ENCODE data around the gene KCNQ4.

KCNQ4 gene

GRCh38 chr1:40879482-40880175 is 96.0 kb downstream of the KCNQ4 start:
- TF ChIP-seq CTCF (IDR thresholded peaks at IDR 0.05; ENCODE audit: insufficient read depth, low read length), result no peak
- no peak for TF ChIP-seq SPI1 (IDR thresholded peaks at IDR 0.05; ENCODE audit: borderline replicate concordance, low read depth)
- TF ChIP-seq POLR2AphosphoS5 (IDR thresholded peaks at IDR 0.05; ENCODE audit: low read depth), result no peak
- TF ChIP-seq REST (IDR thresholded peaks at IDR 0.05; ENCODE audit: insufficient replicate concordance, low read depth), result no peak
- TF ChIP-seq GABPA (IDR thresholded peaks at IDR 0.05; ENCODE audit: low read depth), result no peak
- Histone ChIP-seq H3K27me3 (ENCODE audit: insufficient read depth, poor library complexity, severe bottlenecking) (peaks cover 1% of the 10 kb centered on the region), H3K4me3 (replicated peaks; ENCODE audit: insufficient read depth, low read length) (no peak overlapping the region), H3K27ac (replicated peaks) (no peak overlapping the region)
- DNase-seq (ENCODE audit: low read depth in 1 of 2, low spot score in 1 of 2), result no peak

DNA sequence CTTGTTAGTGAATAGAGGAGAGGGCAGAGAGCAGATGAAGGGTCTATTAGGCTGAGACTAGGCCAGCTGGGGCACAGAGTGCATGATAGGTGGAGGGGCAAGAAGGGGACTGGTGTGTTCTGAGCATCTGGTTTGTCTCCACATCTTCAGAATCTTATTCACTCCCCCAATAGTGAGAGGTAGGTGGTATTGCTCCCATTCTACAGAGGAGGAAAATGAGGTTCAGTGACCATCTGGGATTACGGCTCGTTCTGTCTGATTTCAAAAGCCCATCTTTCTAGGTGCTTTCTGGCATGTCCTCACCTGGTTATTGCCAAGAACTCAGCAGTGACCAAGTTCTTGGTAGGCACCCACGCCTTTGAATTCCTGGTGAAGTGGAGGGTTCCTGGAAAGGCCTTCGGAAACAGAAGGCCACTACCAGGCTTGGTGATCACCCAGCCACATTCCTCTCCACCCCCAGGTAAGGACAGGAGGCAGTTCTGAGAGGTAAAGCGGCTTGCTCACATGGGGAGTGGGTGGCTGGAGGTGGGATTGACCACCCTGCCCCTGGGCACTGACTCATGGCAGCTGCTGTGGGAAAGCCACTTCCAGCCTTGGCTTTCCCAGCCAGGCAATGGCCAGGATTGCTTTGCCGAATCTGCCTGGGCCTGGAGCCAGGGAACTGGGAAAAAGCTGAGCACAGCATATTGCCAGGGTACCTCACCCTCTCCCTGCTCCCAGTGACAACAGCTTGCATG is 97.4 kb downstream of the KCNQ4 start:
- no peak overlapping the region for H3K4me3 ChIP-seq (replicated peaks; ENCODE audit: insufficient read depth, low read length)
- TF ChIP-seq SPI1 (IDR thresholded peaks at IDR 0.05; ENCODE audit: borderline replicate concordance, low read depth) (no peak), POLR2AphosphoS5 (IDR thresholded peaks at IDR 0.05; ENCODE audit: low read depth) (no peak)
- H3K27me3 ChIP-seq (ENCODE audit: insufficient read depth, poor library complexity, severe bottlenecking), result peaks cover 10% of the 10 kb centered on the region
- no peak overlapping the region for H3K27ac ChIP-seq (replicated peaks)
- DNase-seq (ENCODE audit: low read depth in 1 of 2, low spot score in 1 of 2), result no peak

DNA sequence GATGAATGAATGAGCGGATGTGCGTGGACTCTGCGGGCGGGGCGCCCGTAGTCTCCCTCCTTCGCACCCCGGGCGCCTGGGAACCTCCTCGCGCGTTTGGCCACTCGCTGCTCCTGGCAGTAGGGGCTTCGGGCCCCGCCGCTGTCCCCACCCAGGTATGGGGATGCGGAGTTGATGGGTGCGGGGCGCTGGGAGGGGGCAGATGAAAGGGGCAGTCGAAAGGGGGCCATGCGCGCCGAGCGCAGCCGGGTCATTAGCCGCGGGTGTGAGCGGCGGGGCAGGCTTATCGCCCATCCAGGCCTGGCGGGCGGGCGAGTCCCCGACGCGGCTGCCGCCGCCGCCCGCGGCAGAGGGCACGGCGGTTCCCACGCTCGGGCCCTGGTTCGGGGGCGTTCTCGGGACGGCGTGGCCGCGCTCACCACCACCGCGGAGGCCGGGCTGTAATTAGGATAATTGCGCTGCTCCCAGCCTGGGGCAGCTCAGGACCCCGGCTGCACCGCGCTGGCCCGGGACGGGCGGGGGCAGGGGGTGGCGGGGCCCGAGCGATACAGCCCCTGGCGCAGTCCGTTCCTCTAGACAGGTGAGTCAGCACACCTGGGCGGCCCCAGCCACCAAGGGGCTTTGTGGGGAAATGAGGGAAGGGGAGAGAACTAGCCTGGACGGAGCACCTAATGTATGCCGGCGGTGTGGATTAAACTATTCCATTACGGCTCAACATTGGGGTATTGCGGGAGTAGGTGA is 100.6 kb downstream of the KCNQ4 start:
- no peak overlapping the region for H3K4me3 ChIP-seq (replicated peaks; ENCODE audit: insufficient read depth, low read length)
- no peak overlapping the region for H3K27ac ChIP-seq (replicated peaks)
- TF ChIP-seq POLR2AphosphoS5 (IDR thresholded peaks at IDR 0.05; ENCODE audit: low read depth) (no peak), CTCF (IDR thresholded peaks at IDR 0.05; ENCODE audit: insufficient read depth, low read length) (no peak), REST (IDR thresholded peaks at IDR 0.05; ENCODE audit: insufficient replicate concordance, low read depth) (no peak), GABPA (IDR thresholded peaks at IDR 0.05; ENCODE audit: low read depth) (no peak)
- DNase-seq (ENCODE audit: low read depth in 1 of 2, low spot score in 1 of 2), result no peak
- peaks cover 10% of the 10 kb centered on the region for H3K27me3 ChIP-seq (ENCODE audit: insufficient read depth, poor library complexity, severe bottlenecking)
